ENCODE data around the gene FOXF2. TPM values are rescaled to one million over a fixed set of nuclear protein-coding genes. Genes with fewer than 3 reads are reported as not detected.

Gene FOXF2
- total RNA-seq, 1 experiment from 2014 or later = 6.0 TPM

DNA sequence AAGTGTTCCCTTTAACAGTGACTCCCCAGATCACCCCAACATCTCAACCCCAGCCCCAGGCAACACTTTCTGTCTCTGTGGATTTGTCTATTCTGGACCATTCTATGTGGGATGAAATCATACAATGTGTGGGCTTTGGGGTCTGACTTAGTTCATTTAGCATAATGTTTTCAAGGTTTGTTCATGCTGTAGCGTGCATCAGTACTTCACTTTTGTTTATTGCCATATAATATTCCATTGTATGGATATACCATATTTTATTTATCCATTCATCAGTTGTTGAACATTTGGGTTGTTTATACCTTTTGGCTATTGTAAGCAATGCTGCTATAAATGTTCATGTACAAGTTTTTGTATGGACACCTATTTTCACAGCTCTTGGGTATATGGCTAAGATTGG is 31.0 kb downstream of the FOXF2 start:
- in situ Hi-C loops (cut with HindIII; ENCODE audit: low pct_unique_long_range_greater_than_20kb, low sequenced_read_pairs) = no loop called here
- no peak for DNase-seq (ENCODE audit: low read depth, low spot score)

DNA sequence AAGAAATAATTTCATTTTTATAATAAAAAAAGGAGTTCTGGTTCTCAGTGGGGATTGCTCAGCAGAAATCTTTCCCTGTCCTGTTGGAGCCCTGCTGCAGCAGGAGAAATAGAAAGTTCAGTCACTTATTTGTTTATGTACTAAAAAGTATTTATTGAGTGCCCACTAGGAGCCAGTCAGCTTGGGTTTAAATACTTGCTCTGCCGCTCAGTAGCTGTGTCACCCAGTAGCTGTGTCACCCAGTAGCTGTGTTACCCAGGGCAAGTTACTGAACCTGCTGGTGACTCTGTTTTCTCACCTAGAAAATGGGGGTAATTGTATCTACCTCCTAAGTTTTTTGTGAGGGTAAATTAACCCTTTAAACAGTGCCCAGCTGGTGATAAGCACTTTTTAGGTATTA is 32.9 kb downstream of the FOXF2 start:
- DNase-seq (ENCODE audit: low read depth, low spot score) = no peak
- in situ Hi-C loops (cut with HindIII; ENCODE audit: low pct_unique_long_range_greater_than_20kb, low sequenced_read_pairs) = no loop called here

DNA sequence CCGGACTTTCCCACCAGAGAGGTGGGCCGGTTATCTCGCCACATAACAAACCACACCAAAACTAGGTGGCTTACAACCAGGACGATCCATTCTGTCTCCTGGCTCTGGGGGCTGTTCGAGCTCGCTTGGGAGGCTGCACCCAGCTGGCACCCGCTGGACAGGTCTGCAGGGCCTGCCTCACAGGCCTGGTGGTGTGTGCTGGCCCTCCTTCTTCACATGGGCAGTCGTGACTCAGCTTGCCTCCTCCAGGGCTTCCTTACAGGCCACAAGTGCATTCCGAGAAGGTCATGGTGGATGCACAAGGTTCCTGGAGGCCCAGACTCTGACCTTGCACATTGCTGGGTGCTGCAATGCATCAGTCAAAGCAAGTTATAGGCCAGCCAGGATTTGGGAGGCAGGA is 34.2 kb downstream of the FOXF2 start:
- in situ Hi-C loops (cut with HindIII; ENCODE audit: low pct_unique_long_range_greater_than_20kb, low sequenced_read_pairs) = no loop called here
- DNase-seq (ENCODE audit: low read depth, low spot score) = peak; percentile 68

DNA sequence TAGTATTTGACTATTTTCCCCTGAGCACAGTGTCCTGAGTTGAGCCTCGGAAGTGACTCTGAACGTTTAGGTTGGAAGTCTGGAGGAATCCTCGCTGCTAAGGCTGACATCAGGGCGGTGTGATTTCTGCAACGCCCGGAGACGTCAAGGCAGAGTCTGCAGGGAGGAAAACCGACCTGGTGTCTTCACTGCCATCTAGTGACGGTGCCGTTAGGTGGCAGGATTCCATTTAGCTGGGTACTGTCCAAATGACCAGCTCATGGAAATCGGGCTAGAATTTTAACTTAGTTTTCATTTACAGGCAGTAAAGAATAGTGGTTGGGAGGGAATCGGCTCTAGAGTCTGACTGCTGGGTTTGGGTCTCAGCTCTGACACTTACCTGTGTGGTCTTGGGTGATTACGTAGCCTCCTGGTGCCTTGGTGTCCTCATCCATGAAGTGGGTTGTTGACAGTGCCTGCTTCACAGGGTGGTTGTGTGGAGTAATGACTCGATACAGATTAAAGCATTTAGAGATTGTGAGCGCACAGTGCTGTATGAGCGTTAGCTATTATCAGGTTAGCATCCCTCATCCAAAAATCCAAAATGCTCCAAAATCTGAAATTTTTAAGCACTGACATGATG is 35.0 kb downstream of the FOXF2 start:
- peak; percentile 88 for DNase-seq (ENCODE audit: low read depth, low spot score)
- in situ Hi-C loops (cut with HindIII; ENCODE audit: low pct_unique_long_range_greater_than_20kb, low sequenced_read_pairs) = no loop called here

DNA sequence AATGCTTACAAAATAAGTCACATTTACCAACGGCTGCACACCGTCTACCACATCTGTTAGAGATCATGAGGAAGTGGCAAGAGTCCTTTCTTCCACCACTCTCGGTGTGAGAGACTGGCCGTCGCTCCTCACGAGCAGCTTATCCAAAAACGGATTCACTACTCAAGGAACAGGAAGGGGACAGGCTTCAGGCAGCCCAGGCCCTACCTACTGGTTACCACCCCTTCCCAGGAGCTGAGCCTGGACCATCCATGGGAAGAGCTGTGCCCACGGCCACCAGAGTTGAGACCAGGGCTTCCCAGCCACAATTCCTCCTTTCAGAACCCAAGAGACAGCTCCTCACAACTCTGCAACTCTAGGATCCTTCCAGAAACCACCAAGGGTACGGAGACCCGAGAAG is 37.0 kb downstream of the FOXF2 start:
- no peak for DNase-seq (ENCODE audit: low read depth, low spot score)
- in situ Hi-C loops (cut with HindIII; ENCODE audit: low pct_unique_long_range_greater_than_20kb, low sequenced_read_pairs) = no loop called here

DNA sequence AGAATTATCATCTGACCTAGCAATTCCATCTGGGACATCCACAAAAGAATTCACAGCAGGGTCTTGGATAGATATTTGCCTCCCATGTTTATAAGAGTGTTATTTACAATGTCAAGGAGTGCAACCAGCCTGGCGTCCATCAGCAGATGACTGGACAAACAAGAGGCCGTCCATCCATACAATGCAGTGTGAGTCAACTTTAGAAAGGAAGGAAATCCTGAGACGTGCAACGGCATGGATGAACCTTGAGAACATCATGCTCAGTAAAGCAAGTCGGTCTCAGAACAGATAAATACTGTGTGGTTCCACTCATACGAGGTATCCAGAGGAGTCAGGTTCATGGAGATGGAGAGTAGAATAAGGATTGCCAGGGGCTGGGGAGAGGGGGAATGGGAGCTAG is 46.4 kb downstream of the FOXF2 start:
- in situ Hi-C loops (cut with HindIII; ENCODE audit: low pct_unique_long_range_greater_than_20kb, low sequenced_read_pairs) = no loop called here
- no peak for DNase-seq (ENCODE audit: low read depth, low spot score)

DNA sequence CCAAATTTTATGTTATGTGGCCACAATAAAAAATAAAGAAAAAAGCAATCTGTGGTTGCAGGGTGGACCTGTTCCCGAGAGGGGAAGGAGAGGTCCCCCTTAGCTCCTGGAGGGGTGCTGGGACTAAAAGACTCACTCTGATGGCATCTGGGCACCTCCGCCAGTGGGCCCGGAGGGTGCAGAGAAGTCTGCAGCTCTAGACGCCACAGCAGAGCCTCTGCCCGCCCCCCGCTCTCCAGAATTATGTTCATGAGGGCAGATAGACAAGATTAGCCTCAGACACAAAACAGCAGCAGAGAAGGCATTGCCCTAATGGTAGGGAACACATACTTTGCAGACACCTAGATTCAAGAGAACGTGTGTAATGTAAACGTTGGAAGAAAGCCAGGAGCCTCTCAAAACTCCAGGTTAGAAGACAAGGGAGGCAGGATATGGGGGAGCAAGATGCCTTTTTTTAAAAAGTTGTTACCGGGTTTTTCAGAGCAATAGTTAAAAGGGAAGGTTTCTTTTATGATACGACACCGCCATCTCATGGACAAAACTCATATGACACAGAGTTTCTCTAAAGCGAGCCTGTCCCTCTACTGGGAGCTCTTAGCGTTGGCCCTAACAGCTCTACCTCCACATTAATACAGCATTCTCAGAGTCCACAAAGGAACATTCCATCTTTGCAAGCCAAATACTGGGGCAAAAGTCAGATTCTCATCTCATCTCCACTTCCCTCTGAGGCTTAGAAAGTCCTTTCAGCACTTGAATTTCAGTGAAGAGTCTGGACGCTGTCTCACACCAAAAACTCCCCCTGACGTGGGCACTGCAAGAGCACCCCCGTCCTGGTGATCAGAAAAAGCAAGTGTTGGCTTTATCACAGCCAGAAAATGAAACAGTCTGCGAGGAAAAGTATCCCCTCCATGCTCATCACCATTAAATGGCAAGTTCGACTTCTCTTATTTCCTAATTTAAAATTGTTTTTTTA is 47.2 kb downstream of the FOXF2 start:
- in situ Hi-C loops (cut with HindIII; ENCODE audit: low pct_unique_long_range_greater_than_20kb, low sequenced_read_pairs) = no loop called here
- peak; percentile 86 for DNase-seq (ENCODE audit: low read depth, low spot score)

DNA sequence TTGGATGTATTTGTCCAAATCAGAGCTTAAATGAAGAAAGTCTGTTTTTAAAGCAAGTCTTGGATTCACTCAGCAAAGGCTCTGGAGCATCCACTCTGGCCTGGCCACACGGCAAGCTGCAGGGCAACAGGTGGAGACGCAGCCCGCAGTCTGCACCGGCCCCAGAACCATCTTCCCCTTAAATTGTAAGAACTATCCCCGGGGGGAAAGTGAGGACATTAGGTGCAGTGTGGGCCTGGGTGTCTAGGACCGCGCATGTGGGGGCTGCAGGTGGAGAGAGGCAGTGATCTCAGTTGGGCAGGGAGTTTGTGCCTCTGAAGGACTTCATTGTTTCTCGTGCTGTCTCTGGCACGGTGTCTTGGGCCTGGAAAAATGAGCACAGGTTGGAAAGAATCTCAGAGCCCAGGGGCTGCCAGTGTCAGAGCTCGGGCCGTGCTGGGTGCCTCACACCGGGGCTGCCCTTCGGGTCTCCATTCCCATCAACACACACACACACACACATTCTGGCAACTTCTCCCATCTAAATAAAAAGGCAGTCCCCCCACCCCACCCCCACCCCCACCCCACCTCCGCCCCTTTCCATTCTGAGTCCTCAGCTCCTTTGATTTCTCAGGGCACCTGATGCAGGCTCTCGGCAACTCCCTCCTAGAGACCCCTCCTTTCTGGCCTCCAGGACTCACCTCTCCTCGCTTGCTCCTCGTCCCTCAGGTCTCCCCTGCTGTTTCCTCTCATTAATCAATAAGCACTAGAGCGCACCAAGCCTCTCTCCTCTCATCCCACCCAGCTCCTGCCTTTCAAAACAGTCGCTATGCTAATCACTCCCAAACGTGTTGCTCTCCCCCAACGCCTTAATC is 48.4 kb downstream of the FOXF2 start:
- in situ Hi-C loops (cut with HindIII; ENCODE audit: low pct_unique_long_range_greater_than_20kb, low sequenced_read_pairs) = no loop called here
- no peak for DNase-seq (ENCODE audit: low read depth, low spot score)

DNA sequence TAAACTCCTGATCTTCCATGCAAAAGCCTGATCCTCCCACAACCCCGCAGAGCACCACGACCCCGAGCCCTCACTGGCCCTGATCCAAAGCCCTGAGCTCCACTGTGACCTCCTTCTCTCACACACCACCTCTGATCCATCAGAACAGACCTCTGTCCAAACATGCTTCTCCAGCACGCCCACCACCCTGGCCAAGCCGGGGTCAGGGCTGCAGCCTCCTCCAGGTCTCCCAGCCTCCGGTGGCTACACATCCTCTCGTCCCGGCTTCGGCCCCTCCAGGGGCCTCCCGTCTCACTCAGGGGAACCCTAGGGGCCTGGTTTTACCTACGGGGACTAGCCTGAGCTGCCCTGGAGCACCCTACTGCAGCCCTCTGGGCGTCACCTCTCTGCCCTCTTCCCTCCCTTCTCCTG is 49.1 kb downstream of the FOXF2 start:
- no peak for DNase-seq (ENCODE audit: low read depth, low spot score)
- in situ Hi-C loops (cut with HindIII; ENCODE audit: low pct_unique_long_range_greater_than_20kb, low sequenced_read_pairs) = no loop called here

DNA sequence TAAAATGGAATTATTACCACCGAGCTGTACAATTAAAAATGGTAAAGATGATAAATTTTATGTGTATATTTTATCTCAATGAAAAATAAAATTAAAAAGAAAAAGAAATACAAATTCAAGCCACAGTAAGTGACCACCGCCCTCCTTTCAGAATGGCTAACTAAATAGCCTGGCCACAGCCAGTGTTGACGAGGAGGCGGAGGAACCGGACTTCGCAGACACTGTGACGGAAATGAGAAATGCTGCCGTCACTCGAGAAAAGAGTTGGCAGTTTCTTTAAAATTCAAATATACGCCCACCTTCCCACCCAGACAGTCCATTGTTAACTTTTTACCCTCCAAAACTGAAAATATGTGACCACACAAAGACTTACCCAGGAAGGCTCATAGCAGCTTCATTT is 50.0 kb downstream of the FOXF2 start:
- in situ Hi-C loops (cut with HindIII; ENCODE audit: low pct_unique_long_range_greater_than_20kb, low sequenced_read_pairs) = no loop called here
- no peak for DNase-seq (ENCODE audit: low read depth, low spot score)

DNA sequence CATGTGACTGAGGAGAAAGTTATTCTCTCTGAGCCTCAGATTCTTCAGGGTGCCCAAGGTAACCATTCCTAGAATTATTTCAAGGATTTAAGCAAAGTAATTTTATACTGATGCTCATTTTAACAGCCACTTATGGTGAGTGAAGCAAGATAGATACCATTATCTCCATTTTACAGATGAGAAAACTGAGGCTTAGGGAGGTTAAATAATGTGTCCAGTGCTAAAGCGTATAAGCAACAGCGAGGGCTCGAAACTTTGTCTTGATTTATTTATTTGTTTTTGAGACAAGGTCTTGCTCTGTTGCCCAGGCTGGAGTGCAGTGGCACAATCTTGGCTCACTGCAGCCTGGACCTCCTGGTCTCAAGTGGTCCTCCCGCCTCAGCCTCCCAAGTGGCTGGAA is 53.6 kb downstream of the FOXF2 start:
- in situ Hi-C loops (cut with HindIII; ENCODE audit: low pct_unique_long_range_greater_than_20kb, low sequenced_read_pairs) = no loop called here

More for the DNA sequence above, 53.6 kb downstream of the FOXF2 start:
- no peak for DNase-seq (ENCODE audit: low read depth, low spot score)

Small RNAs within 50 kb of the gene (small RNA-seq; reads per million reads assigned to genes)
- gene MIR6720 = 0 reads per million in 2 experiments

Other genes with a start within 250 kb of the FOXF2 start
- gene FOXQ1, start 77.5 kb upstream of the FOXF2 start, total RNA-seq (2014; rRNA removed; shearing (Covaris generic)) = not detected in 2 replicates
- gene FOXC1, start 220.3 kb downstream of the FOXF2 start, total RNA-seq (2014; rRNA removed; shearing (Covaris generic)) = 9.4 and 10.3 TPM in 2 replicates

Data from SK-MEL-5 (cell line).